Stomach (tissue), 4 donors: ENCODE measurements around the gene EME1.

Source experiments
- EP300 ChIP-seq: sonication (generic); formaldehyde crosslinking; IDR thresholded peaks from one replicate; pipeline ENCODE4 v1.6.1; 2017; ENCODE audit warnings: antibody characterized with exemption
- POLR2A ChIP-seq, 4 donors: fragments of 450-650 bp; IDR thresholded peaks; one replicate each; pipeline ENCODE4 v1.6.1; 2016; ENCODE audit warnings: antibody characterized with exemption in 4 of 4, control low read depth in 2 of 4, mild to moderate bottlenecking in 1 of 4, moderate library complexity in 1 of 4
- TF ChIP-seq, protein P1 (sequence below), 7 experiments: fragments of 450-650 bp in 4 of 7; fragments of 200-600 bp in 3 of 7; sonication (generic) in 3 of 7; IDR thresholded peaks; one replicate each; pipeline ENCODE4 v1.5.1; 2016 to 2019; ENCODE audit warnings: antibody characterized with exemption in 7 of 7, control low read depth in 2 of 7, mild to moderate bottlenecking in 1 of 7

DNA sequence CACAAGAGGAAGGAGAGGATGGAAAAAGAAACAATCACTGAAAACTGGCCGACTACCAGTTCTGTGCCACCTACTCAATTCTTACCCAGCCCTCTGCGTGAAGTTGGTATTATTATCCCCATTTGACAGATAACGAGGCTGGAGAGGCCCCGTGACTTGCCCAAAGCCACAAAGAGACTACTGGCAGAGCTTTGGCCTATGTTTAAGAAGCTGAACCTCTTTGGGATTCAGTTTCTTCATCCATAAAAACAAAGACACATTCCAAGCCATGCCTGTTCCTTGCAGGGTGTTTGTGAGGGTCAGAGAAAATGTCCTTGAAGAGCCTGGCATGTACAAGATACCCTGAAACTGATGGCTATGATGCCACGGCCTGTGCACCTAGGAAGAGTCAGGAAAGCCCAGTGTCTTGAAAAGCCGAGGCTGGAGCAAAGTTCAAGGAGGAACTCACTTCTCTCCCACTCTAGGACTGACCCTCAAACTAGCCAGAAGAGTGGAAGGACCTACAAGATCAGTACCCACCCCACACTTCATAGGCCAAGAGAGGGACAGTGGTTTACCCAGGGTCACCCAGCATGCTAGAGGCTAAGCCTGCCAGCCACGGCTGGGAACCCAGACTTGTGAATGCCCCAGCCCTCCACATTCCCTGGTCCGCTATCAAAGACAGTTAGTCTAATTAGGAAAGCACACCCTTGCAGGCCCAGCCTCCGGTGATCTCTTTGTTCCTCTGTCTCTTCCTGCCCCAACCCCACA is 51.4 kb downstream of the EME1 start:
- TF ChIP-seq, protein P1, sequence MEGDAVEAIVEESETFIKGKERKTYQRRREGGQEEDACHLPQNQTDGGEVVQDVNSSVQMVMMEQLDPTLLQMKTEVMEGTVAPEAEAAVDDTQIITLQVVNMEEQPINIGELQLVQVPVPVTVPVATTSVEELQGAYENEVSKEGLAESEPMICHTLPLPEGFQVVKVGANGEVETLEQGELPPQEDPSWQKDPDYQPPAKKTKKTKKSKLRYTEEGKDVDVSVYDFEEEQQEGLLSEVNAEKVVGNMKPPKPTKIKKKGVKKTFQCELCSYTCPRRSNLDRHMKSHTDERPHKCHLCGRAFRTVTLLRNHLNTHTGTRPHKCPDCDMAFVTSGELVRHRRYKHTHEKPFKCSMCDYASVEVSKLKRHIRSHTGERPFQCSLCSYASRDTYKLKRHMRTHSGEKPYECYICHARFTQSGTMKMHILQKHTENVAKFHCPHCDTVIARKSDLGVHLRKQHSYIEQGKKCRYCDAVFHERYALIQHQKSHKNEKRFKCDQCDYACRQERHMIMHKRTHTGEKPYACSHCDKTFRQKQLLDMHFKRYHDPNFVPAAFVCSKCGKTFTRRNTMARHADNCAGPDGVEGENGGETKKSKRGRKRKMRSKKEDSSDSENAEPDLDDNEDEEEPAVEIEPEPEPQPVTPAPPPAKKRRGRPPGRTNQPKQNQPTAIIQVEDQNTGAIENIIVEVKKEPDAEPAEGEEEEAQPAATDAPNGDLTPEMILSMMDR (IDR thresholded peaks at IDR 0.05): no peak
- TF ChIP-seq POLR2A (IDR thresholded peaks at IDR 0.05) (no peak), EP300 (no peak)
